Body of pancreas (tissue), 4 donors: ENCODE data around the gene CEP164.

Source experiments
- CTCF ChIP-seq, 7 experiments: fragments of 450-650 bp in 4 of 7; fragments of 200-600 bp in 3 of 7; sonication (generic) in 3 of 7; IDR thresholded peaks; one replicate each; pipeline ENCODE4 v1.5.1; 2016 to 2019; ENCODE audit warnings: antibody characterized with exemption in 7 of 7
- POLR2A ChIP-seq, 3 donors: fragments of 450-650 bp; IDR thresholded peaks; one replicate each; pipeline ENCODE4 v1.6.1; 2016; ENCODE audit warnings: antibody characterized with exemption in 3 of 3, mild to moderate bottlenecking in 2 of 3

- no peak for TF ChIP-seq CTCF (IDR thresholded peaks at IDR 0.05)
- TF ChIP-seq POLR2A (IDR thresholded peaks at IDR 0.05): no peak
These were observed 53.0 kb downstream of the CEP164 start for GRCh38 chr11:117380676-117381075.
